KMS-11 (cell line): Measurements from ENCODE around the gene EPPIN.

Experiments used
- H2AFZ ChIP-seq: fragments of 200-600 bp; sonication (generic); 2 replicates; pipeline ENCODE4 v1.6.1; 2016; ENCODE audit warnings: antibody characterized with exemption, mixed run types, low read depth
- H3K27ac ChIP-seq: fragments of 200-600 bp; sonication (generic); 2 replicates; pipeline ENCODE4 v1.6.1; 2016; ENCODE audit warnings: mild to moderate bottlenecking, mixed run types
- H3K27me3 ChIP-seq: fragments of 200-600 bp; sonication (generic); 2 replicates; pipeline ENCODE4 v1.6.1; 2017; ENCODE audit warnings: mild to moderate bottlenecking, low read depth, mixed run types, moderate library complexity; ENCODE audit not compliant: insufficient read depth
- H3K36me3 ChIP-seq: fragments of 200-600 bp; sonication (generic); 2 replicates; pipeline ENCODE4 v1.6.1; 2017; ENCODE audit warnings: mild to moderate bottlenecking, mixed run types; ENCODE audit not compliant: insufficient read depth
- H3K4me1 ChIP-seq: fragments of 200-600 bp; sonication (generic); 2 replicates; pipeline ENCODE4 v1.6.1; 2016; ENCODE audit warnings: mild to moderate bottlenecking, low read depth, mixed run types; ENCODE audit not compliant: poor library complexity, severe bottlenecking
- H3K4me2 ChIP-seq: fragments of 200-600 bp; sonication (generic); 2 replicates; pipeline ENCODE4 v1.7.0; 2016; ENCODE audit warnings: mild to moderate bottlenecking, mixed run types
- H3K4me3 ChIP-seq: fragments of 200-600 bp; sonication (generic); IDR thresholded peaks from 2 replicates; pipeline ENCODE4 v1.6.1; 2017; ENCODE audit warnings: low read depth, low read length, mixed read lengths; ENCODE audit not compliant: insufficient read depth
- H3K79me2 ChIP-seq: fragments of 200-600 bp; sonication (generic); 2 replicates; pipeline ENCODE4 v1.6.1; 2016; ENCODE audit warnings: low read depth, mixed run types; ENCODE audit not compliant: insufficient read depth
- H3K9ac ChIP-seq: fragments of 200-600 bp; sonication (generic); 2 replicates; pipeline ENCODE4 v1.6.1; 2016; ENCODE audit warnings: mild to moderate bottlenecking, mixed run types
- H4K20me1 ChIP-seq: fragments of 200-600 bp; sonication (generic); 2 replicates; pipeline ENCODE4 v1.6.1; 2016; ENCODE audit warnings: mild to moderate bottlenecking, mixed run types; ENCODE audit not compliant: insufficient read depth
- CTCF ChIP-seq: fragments of 200-600 bp; sonication (generic); conservative IDR thresholded peaks from 2 replicates; pipeline ENCODE4 v1.6.1; 2017; ENCODE audit warnings: low read depth, mild to moderate bottlenecking, antibody characterized with exemption, low read length, moderate library complexity, mixed read lengths

EPPIN gene

GRCh38 chr20:45496166-45496565, 51.0 kb downstream of the EPPIN start:
- TF ChIP-seq CTCF = no peak
- Histone ChIP-seq H3K27ac (no peak overlapping the region), H3K9ac (no peak overlapping the region), H3K4me2 (no peak overlapping the region), H2AFZ (no peak overlapping the region), H3K4me1 (no peaks in the 10 kb centered on the region), H3K4me3 (no peak overlapping the region), H3K27me3 (no peaks in the 10 kb centered on the region), H3K79me2 (no peaks in the 10 kb centered on the region), H3K36me3 (no peaks in the 10 kb centered on the region), H4K20me1 (no peaks in the 10 kb centered on the region)

- no peaks in the 10 kb centered on the region for H3K36me3 ChIP-seq
- no peaks in the 10 kb centered on the region for H3K27me3 ChIP-seq
- no peak overlapping the region for H3K4me2 ChIP-seq
- no peak overlapping the region for H3K9ac ChIP-seq
- H3K4me1 ChIP-seq = no peaks in the 10 kb centered on the region
- no peak for TF ChIP-seq CTCF
- H3K27ac ChIP-seq = no peak overlapping the region
- no peaks in the 10 kb centered on the region for H3K79me2 ChIP-seq
- no peaks in the 10 kb centered on the region for H4K20me1 ChIP-seq
- no peak overlapping the region for H3K4me3 ChIP-seq
- no peak overlapping the region for H2AFZ ChIP-seq
These were observed 51.7 kb downstream of the EPPIN start for GRCh38 chr20:45495501-45495941.
